GM12878 (cell line): ENCODE measurements around the gene SUGCT.

Experiments used
- CEBPB ChIP-seq, 2 experiments: fragments of 150-350 bp in 1 of 2; IDR thresholded peaks; 2 replicates each; pipeline ENCODE4 v1.6.1; 2012 to 2014; ENCODE audit warnings: low read depth in 2 of 2, low read length in 2 of 2, borderline replicate concordance in 1 of 2, inconsistent platforms in 1 of 2
- GABPA ChIP-seq: IDR thresholded peaks from 2 replicates; pipeline ENCODE4 v1.6.1; 2014; ENCODE audit warnings: antibody characterized with exemption, low read depth, mild to moderate bottlenecking, inconsistent platforms
- MEF2A ChIP-seq: IDR thresholded peaks from 2 replicates; pipeline ENCODE4 v1.6.1; 2011; ENCODE audit warnings: low read depth, mild to moderate bottlenecking, low read length, moderate library complexity; ENCODE audit not compliant: insufficient read depth
- TF ChIP-seq, protein P1 (sequence below), 3 experiments: IDR thresholded peaks in 2 of 3; conservative IDR thresholded peaks in 1 of 3; 2 replicates each; pipeline ENCODE4 v1.5.1; 2011; ENCODE audit warnings: low read depth in 3 of 3, low read length in 3 of 3, mild to moderate bottlenecking in 3 of 3, control low read depth in 2 of 3, moderate library complexity in 2 of 3, inconsistent platforms in 1 of 3, mixed read lengths in 1 of 3; ENCODE audit not compliant: control insufficient read depth in 2 of 3, insufficient read depth in 1 of 3; ENCODE audit errors: extremely low read depth in 1 of 3

DNA sequence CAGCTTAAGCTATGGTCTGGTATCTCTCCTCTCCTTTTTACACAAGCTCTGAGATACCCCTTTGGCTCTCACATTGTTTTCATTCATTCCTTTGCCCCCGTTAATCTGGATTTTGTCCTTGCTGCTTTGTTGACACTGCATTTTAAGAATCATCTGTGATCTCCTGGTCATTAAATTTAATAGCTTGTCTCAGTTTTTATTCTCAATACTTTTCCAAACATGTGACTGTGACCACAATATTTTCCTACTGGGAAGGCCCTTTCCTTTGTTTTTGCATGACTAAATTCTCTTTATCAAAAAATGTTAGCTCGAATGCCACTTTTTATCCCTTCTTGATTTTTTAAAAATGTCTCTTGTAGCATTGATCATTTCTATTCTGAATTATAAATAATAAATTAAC lies 171.2 kb downstream of the SUGCT start:
- TF ChIP-seq MEF2A (no peak), CEBPB (IDR thresholded peaks at IDR 0.05; ENCODE audit: borderline replicate concordance in 1 of 2, low read depth in 2 of 2, low read length in 2 of 2) (no peak), GABPA (no peak)
- TF ChIP-seq, protein P1, sequence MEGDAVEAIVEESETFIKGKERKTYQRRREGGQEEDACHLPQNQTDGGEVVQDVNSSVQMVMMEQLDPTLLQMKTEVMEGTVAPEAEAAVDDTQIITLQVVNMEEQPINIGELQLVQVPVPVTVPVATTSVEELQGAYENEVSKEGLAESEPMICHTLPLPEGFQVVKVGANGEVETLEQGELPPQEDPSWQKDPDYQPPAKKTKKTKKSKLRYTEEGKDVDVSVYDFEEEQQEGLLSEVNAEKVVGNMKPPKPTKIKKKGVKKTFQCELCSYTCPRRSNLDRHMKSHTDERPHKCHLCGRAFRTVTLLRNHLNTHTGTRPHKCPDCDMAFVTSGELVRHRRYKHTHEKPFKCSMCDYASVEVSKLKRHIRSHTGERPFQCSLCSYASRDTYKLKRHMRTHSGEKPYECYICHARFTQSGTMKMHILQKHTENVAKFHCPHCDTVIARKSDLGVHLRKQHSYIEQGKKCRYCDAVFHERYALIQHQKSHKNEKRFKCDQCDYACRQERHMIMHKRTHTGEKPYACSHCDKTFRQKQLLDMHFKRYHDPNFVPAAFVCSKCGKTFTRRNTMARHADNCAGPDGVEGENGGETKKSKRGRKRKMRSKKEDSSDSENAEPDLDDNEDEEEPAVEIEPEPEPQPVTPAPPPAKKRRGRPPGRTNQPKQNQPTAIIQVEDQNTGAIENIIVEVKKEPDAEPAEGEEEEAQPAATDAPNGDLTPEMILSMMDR (IDR thresholded peaks at IDR 0.05 in 2 of 3, conservative IDR thresholded peaks at IDR 0.05 in 1 of 3; ENCODE audit: control insufficient read depth in 2 of 3, extremely low read depth in 1 of 3, insufficient read depth in 1 of 3, low read depth in 3 of 3, low read length in 3 of 3), result no peak
